ENCODE measurements around the gene SH3GL1. TPM values are rescaled to one million over a fixed set of nuclear protein-coding genes. Genes with fewer than 3 reads are reported as not detected.
A peak's percentile ranks its signal among the peaks of the same experiment; 100 is the strongest.

SH3GL1 gene
- total and polyA plus RNA-seq, 11 donors, result 14.4 to 43.6 (median 22.2) TPM

DNA sequence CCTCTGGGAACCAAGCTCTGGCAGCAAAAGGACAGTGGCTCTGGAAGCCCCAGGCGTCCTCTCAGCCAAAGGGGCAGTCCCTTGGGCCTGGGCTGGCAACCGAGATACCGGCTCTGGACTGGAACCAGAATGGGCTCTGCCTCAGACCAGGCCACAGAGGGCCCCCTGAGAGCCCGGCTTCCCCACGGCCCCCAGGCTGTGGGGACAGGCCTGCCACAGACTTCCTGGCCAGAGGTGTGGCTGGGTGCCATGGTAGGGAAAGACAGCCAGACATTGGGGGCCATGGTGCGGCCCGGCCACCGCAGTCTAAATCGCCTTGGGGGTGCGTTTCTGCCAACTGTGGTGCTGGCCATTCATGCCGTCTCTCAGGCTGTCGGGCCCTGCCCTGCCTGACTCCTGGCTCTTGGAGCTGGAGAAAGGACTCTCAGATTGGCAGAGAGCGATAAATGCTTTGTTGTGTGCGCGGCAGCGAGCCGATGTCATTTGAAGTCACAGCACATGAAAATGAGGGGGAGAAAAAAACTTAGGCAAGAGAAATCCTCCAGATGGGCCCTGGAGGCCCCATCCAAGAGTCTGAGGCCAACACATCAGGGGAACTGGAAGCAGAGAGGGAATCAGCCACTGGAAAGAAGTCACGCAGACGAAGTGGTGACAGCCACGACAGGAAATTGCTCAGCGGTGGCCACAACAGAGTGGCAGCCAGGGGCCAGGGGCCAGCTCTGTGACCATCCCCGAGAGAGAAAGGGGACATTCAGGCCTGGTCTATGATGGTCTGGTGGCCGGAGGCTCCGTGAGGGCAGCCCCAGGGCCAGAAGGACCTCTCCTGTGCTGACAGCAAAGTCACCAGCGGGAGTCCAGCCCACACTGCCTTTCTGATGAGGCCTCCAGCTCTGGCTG lies 26.5 kb downstream of the SH3GL1 start:
- ATAC-seq (peak; percentile 9 to 40 (median 25)), DNase-seq (peak in 4 of 5 donors; percentile 56 to 73 (median 66))
- Histone ChIP-seq H3K4me3 (peak overlapping the region in 1 of 12 donors; percentile 5), H3K4me1 (peaks cover 24 to 96% (median 82%) of the 10 kb centered on the region in 12 donors), H3K9me3 (no peaks in the 10 kb centered on the region), H3K27me3 (no peaks in the 10 kb centered on the region), H3K27ac (peak overlapping the region; percentile 72 to 94 (median 82)), H3K36me3 (peaks cover 0 to 12% (median 0%) of the 10 kb centered on the region in 9 donors)
- intact Hi-C loops (cut with DNase I), result loop anchor here in 3 of 10 donors (1.0 to 2.0 kb wide), 3 partner anchors 25 to 31 kb away; partner anchors contain the start of genes MPND (in 1 of the 3) and SH3GL1 (in 1 of the 3)
- no peak for TF ChIP-seq POLR2A (IDR thresholded peaks at IDR 0.05)
- TF ChIP-seq, protein P1, sequence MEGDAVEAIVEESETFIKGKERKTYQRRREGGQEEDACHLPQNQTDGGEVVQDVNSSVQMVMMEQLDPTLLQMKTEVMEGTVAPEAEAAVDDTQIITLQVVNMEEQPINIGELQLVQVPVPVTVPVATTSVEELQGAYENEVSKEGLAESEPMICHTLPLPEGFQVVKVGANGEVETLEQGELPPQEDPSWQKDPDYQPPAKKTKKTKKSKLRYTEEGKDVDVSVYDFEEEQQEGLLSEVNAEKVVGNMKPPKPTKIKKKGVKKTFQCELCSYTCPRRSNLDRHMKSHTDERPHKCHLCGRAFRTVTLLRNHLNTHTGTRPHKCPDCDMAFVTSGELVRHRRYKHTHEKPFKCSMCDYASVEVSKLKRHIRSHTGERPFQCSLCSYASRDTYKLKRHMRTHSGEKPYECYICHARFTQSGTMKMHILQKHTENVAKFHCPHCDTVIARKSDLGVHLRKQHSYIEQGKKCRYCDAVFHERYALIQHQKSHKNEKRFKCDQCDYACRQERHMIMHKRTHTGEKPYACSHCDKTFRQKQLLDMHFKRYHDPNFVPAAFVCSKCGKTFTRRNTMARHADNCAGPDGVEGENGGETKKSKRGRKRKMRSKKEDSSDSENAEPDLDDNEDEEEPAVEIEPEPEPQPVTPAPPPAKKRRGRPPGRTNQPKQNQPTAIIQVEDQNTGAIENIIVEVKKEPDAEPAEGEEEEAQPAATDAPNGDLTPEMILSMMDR (IDR thresholded peaks at IDR 0.05), result no peak
- 31 to 51% (median 44%) methylated on average over 19 to 25 of the region's 25 CpGs for WGBS, 4 donors

DNA sequence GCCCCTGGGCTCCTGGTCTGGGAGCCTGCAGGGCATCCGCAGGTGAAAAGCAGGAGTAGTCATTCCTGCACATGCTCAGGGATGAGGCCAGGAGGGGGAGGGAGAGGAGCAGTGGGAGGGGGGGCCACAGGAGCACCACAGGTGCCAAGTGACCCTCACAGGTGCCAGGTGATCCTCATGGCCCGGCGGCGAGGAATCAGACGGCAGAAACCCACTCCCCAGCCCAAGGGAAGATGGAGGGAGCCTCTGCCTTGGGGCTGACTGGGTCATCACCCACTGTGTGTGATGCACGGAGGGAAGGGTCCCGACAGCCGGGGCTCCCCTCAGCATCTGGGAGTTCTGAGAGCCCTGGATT lies 27.4 kb downstream of the SH3GL1 start:
- Histone ChIP-seq H3K4me1 (peaks cover 24 to 100% (median 90%) of the 10 kb centered on the region in 12 donors), H3K27ac (peak overlapping the region in 11 of 12 donors; percentile 72 to 94 (median 83)), H3K9me3 (no peaks in the 10 kb centered on the region), H3K27me3 (no peaks in the 10 kb centered on the region), H3K36me3 (peaks cover 0 to 11% (median 0%) of the 10 kb centered on the region in 9 donors), H3K4me3 (no peak overlapping the region)
- DNase-seq (no peak), ATAC-seq (no peak)
- TF ChIP-seq, protein P1 (IDR thresholded peaks at IDR 0.05), result no peak
- no peak for TF ChIP-seq POLR2A (IDR thresholded peaks at IDR 0.05)
- 77 to 91% (median 89%) methylated on average over 6 to 8 of the region's 8 CpGs for WGBS, 4 donors
- intact Hi-C loops (cut with DNase I), result loop anchor here in 1 of 10 donors (2.0 kb wide), 1 partner anchor 26 kb away; no protein-coding TSS in a partner anchor

DNA sequence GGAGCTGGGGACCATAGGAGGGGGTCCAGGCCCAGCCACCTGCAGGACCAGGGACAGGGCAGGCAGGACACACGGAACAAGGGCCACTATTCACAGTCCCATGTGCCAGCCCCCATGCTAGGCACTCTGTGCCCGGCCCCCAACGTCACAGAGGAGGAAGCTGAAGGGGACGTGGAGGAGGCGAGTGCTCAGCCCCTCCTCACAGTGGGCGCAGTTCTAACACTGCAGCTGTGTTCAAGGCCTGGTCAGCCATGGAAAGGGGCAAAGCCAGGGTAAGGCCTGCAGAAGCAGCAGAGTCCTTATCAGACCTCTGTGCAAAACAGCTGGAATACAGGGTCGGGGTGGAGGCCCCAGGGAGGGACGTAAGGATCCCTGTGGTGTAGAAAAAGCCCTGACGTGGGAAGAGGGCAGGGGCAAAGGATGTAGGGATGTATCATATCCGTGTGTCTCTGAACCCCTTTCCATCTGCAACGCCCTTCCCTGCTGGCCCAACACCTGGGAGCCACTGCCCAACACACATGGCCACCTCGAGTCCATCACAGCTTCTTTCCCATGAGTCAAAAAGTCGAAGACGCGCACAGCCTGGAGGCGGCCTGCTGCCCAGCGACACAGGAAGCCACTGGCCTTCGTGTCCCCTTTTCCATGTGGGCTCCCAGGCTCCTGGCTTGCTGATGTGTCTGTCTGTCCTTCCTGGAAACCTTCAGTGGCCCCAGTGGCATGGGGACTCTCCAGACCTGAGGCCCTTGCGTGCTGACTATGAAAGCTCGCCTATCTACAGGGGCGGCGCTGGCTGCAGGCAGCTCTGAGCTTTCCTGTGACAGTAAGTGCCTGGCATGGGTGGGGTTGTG lies 28.0 kb downstream of the SH3GL1 start:
- Histone ChIP-seq H3K27me3 (no peaks in the 10 kb centered on the region), H3K36me3 (peaks cover 0 to 9% (median 0%) of the 10 kb centered on the region in 9 donors), H3K9me3 (no peaks in the 10 kb centered on the region), H3K4me1 (peaks cover 24 to 100% (median 93%) of the 10 kb centered on the region in 12 donors), H3K4me3 (no peak overlapping the region), H3K27ac (peak overlapping the region in 8 of 12 donors; percentile 72 to 94 (median 81))
- intact Hi-C loops (cut with DNase I), result loop anchor here in 1 of 10 donors (2.0 kb wide), 1 partner anchor 26 kb away; no protein-coding TSS in a partner anchor
- ATAC-seq (no peak), DNase-seq (no peak)
- WGBS, 4 donors, result 80 to 89% (median 87%) methylated on average over 19 to 22 of the region's 22 CpGs
- TF ChIP-seq, protein P1 (IDR thresholded peaks at IDR 0.05), result no peak
- TF ChIP-seq POLR2A (IDR thresholded peaks at IDR 0.05), result no peak
